H1 (cell line): ENCODE measurements around the gene SLITRK5.

Source experiments
- CBX8 ChIP-seq: fragments of 300-800, 300-1000 bp; sonication (generic); IDR thresholded peaks from 2 replicates; pipeline ENCODE4 v1.7.1; 2016; ENCODE audit warnings: low read depth, low read length, borderline replicate concordance
- EGR1 ChIP-seq: IDR thresholded peaks from 2 replicates; pipeline ENCODE4 v1.6.1; 2011; ENCODE audit warnings: low read depth, low read length, borderline replicate concordance
- EP300 ChIP-seq, 2 experiments: IDR thresholded peaks; 1 replicate in 1 of 2; 2 replicates in 1 of 2; pipeline ENCODE4 v1.6.1; 2011 to 2012; ENCODE audit warnings: low read depth in 2 of 2, low read length in 2 of 2, mild to moderate bottlenecking in 2 of 2, borderline replicate concordance in 1 of 2, inconsistent platforms in 1 of 2, moderate library complexity in 1 of 2
- EZH2 ChIP-seq: fragments of 200-600 bp; sonication (generic); IDR thresholded peaks from 2 replicates; pipeline ENCODE4 v1.7.1; 2012; ENCODE audit warnings: low read depth, mild to moderate bottlenecking, moderate library complexity, low read length, inconsistent platforms; ENCODE audit not compliant: severe bottlenecking
- JUN ChIP-seq: IDR thresholded peaks from 2 replicates; pipeline ENCODE4 v1.6.1; 2011; ENCODE audit warnings: low read depth, mild to moderate bottlenecking, improper control_type of control experiment, low read length
- JUND ChIP-seq: IDR thresholded peaks from 2 replicates; pipeline ENCODE4 v1.6.1; 2011; ENCODE audit warnings: mild to moderate bottlenecking, improper control_type of control experiment, low read length
- KDM5A ChIP-seq: fragments of 200-600 bp; IDR thresholded peaks from 2 replicates; pipeline ENCODE4 v1.7.1; 2012; ENCODE audit warnings: mild to moderate bottlenecking, low read length, inconsistent platforms, mixed read lengths
- POLR2A ChIP-seq, 2 experiments: IDR thresholded peaks; 1 replicate in 1 of 2; 2 replicates in 1 of 2; pipeline ENCODE4 v1.6.1; 2011; ENCODE audit warnings: low read depth in 2 of 2, low read length in 2 of 2, mild to moderate bottlenecking in 2 of 2; ENCODE audit errors: control extremely low read depth in 1 of 2
- POLR2AphosphoS5 ChIP-seq: IDR thresholded peaks from 2 replicates; pipeline ENCODE4 v1.6.1; 2011; ENCODE audit warnings: low read depth, low read length
- RAD21 ChIP-seq, 2 experiments: IDR thresholded peaks in 1 of 2; conservative IDR thresholded peaks in 1 of 2; 2 replicates each; pipeline ENCODE4 v1.6.1; 2011; ENCODE audit warnings: low read depth in 2 of 2, low read length in 2 of 2, improper control_type of control experiment in 1 of 2, inconsistent platforms in 1 of 2, mild to moderate bottlenecking in 1 of 2, moderate library complexity in 1 of 2
- RBBP5 ChIP-seq: IDR thresholded peaks from 2 replicates; pipeline ENCODE4 v1.7.1; 2012; ENCODE audit warnings: low read depth, mild to moderate bottlenecking, inconsistent platforms, low read length, moderate library complexity, borderline replicate concordance
- TF ChIP-seq, protein P1 (sequence below), 3 experiments: IDR thresholded peaks; 1 replicate in 2 of 3; 2 replicates in 1 of 3; pipeline versions ENCODE4 v1.5.1 to v1.6.1; 2011; ENCODE audit warnings: low read length in 3 of 3, mild to moderate bottlenecking in 3 of 3, inconsistent platforms in 2 of 3, low read depth in 1 of 3, moderate library complexity in 1 of 3; ENCODE audit not compliant: insufficient read depth in 1 of 3; ENCODE audit errors: control extremely low read depth in 1 of 3

GRCh38 chr13:87676254-87677042 lies 5.3 kb downstream of the SLITRK5 start:
- TF ChIP-seq, protein P1, sequence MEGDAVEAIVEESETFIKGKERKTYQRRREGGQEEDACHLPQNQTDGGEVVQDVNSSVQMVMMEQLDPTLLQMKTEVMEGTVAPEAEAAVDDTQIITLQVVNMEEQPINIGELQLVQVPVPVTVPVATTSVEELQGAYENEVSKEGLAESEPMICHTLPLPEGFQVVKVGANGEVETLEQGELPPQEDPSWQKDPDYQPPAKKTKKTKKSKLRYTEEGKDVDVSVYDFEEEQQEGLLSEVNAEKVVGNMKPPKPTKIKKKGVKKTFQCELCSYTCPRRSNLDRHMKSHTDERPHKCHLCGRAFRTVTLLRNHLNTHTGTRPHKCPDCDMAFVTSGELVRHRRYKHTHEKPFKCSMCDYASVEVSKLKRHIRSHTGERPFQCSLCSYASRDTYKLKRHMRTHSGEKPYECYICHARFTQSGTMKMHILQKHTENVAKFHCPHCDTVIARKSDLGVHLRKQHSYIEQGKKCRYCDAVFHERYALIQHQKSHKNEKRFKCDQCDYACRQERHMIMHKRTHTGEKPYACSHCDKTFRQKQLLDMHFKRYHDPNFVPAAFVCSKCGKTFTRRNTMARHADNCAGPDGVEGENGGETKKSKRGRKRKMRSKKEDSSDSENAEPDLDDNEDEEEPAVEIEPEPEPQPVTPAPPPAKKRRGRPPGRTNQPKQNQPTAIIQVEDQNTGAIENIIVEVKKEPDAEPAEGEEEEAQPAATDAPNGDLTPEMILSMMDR (IDR thresholded peaks at IDR 0.05; ENCODE audit: control extremely low read depth in 1 of 3, insufficient read depth in 1 of 3, low read depth in 1 of 3, low read length in 3 of 3), result no peak
- TF ChIP-seq POLR2AphosphoS5 (no peak), RAD21 (IDR thresholded peaks at IDR 0.05 in 1 of 2, conservative IDR thresholded peaks at IDR 0.05 in 1 of 2; ENCODE audit: low read depth in 2 of 2, low read length in 2 of 2) (no peak), POLR2A (IDR thresholded peaks at IDR 0.05; ENCODE audit: control extremely low read depth in 1 of 2, low read depth in 2 of 2, low read length in 2 of 2) (no peak), EZH2 (peak; percentile 33), RBBP5 (0 out of 2 replicates have a peak, but pooled peaks have one; percentile 0), KDM5A (no peak), EGR1 (no peak), JUN (no peak), CBX8 (no peak), EP300 (IDR thresholded peaks at IDR 0.05; ENCODE audit: borderline replicate concordance in 1 of 2, low read depth in 2 of 2, low read length in 2 of 2) (no peak), JUND (no peak)
